IPS DF 4.7 (cell line): ENCODE data around the gene CRACR2B.

Experiments used
- DNase-seq: peaks from one replicate; pipeline ENCODE4 v3.0.0-alpha.2; 2013; ENCODE audit warnings: low spot score; ENCODE audit errors: extremely low read depth

The CRACR2B gene

DNA sequence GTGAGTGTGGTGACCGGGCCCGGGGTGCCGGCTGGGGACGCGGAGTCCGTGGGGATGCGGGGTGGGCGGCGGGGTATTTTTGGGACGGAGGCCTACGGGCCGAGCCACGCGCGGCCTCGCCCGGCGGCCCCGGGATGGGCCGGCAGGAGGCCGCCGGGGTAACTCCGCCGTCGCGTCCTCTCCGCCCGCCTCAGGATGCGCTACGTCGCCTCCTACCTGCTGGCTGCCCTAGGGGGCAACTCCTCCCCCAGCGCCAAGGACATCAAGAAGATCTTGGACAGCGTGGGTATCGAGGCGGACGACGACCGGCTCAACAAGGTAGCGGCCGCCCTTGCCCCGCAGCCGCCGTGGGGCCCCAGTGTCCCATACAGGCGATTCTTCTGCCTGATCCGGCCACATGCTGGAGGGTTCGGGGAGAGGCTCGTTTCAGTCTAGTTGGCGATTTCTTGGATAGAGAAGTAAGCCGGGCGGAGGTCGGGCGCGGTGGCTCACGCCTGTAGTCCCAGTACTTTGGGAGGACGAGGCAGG lies 17.6 kb upstream of the CRACR2B start:
- no peak for DNase-seq

DNA sequence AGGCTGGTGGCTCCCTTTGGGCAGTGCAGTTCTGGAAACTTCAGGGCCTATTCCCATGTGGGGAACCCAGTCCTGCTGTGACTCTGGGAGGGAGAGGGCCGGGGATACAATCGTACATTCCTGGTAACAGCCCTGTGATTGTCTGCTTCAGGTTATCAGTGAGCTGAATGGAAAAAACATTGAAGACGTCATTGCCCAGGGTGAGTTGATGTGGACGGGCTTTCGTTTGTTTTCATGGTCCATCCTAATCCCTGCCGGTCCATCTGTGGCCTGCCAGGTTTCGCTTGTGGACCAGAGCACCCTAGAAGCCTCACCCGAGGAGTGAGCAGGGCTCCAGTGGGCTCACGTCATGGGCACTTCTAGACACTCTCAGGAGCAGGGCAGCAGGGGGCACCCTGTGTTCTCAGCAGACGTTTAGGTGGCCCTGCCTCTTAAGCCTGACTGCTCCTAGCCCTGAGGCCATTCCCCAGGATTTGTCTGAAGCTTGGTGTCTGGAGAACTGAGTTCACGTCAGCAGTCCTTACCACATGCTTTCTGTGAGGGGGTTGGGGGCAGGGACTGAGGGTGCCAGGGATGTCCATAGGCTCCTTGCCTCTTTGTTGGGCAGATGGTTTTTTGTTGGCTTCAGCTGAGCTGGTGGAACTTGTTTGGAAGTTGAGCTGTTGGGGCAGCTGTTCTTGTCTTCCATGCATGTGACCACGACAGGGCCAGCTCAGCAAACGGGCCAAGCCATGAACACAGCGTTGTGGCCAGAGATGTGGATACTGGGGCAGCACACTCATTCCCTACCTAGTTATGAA lies 16.1 kb upstream of the CRACR2B start:
- DNase-seq = no peak

DNA sequence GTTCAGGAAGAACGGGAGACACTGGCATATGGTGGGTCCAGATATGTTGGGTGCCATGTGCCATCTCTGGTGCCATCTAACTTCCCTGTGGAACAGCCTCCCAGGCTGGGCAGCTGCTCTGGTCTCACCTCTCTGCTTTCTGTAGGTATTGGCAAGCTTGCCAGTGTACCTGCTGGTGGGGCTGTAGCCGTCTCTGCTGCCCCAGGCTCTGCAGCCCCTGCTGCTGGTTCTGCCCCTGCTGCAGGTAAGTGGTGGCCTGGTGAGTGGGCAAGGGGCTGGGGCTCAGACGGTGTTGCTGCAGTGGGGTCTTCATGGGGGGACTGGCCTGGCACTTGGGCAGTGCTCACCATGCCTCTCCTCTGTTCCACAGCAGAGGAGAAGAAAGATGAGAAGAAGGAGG lies 15.3 kb upstream of the CRACR2B start:
- DNase-seq = no peak

DNA sequence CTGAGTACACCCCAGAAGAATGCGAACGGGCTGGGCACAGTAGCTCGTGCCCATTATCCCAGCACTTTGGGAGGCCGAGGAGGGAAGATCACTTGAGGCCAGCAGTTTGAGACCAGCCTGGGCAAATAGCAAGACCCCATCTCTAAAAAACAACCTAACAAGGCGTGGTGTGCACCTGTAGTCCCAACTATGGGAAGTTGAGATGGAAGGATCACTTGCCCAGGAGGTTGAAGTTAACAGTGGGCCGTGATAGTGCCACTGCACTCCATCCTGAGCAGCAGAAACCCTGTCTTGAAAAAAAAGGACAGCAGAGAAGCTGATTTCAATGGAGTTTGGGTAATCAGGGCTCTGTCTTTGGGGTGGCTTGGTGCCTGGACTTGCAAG lies 14.7 kb upstream of the CRACR2B start:
- DNase-seq = no peak

DNA sequence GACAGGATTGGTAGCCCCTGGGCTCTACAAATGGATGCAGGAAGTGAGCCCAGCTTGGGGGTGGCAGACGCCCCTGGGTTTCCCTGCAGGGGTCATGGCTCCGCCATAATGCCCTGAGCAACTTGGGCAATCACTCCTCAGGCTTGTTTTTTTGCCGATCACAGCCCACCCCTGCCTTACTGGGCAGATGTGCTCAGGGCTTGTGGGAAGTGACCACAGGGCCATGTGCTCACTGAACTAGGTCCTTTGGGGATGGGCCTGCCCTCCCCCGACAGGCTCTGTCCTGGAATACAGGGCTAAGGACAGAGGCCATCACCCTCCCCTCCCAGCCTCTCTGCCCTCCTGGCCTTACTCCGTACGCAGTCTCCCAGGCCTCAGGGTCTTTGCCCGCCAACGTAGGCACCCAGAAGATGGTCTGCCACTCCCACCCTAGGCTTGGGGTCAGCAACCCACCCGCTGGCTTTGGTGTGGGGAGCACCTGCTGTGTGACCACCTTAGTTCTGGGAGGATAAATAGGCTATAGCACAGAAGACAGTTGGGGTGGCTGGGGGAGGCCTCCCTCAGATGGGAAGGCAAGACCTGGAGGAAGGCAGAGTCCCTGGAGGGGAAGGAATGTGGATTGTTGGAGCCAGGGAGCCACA lies 14.1 kb upstream of the CRACR2B start:
- DNase-seq = no peak

GRCh38 chr11:815675-816432 lies 11.9 kb upstream of the CRACR2B start:
- no peak for DNase-seq

GRCh38 chr11:816433-816779 lies 11.3 kb upstream of the CRACR2B start:
- DNase-seq = no peak

- no peak for DNase-seq
These were observed 9.2 kb upstream of the CRACR2B start, which contains the start of gene PNPLA2 for GRCh38 chr11:818396-819128. PNPLA2 (plus strand) TSS chr11:818914; CDS start chr11:819719, 805 bp downstream.

DNA sequence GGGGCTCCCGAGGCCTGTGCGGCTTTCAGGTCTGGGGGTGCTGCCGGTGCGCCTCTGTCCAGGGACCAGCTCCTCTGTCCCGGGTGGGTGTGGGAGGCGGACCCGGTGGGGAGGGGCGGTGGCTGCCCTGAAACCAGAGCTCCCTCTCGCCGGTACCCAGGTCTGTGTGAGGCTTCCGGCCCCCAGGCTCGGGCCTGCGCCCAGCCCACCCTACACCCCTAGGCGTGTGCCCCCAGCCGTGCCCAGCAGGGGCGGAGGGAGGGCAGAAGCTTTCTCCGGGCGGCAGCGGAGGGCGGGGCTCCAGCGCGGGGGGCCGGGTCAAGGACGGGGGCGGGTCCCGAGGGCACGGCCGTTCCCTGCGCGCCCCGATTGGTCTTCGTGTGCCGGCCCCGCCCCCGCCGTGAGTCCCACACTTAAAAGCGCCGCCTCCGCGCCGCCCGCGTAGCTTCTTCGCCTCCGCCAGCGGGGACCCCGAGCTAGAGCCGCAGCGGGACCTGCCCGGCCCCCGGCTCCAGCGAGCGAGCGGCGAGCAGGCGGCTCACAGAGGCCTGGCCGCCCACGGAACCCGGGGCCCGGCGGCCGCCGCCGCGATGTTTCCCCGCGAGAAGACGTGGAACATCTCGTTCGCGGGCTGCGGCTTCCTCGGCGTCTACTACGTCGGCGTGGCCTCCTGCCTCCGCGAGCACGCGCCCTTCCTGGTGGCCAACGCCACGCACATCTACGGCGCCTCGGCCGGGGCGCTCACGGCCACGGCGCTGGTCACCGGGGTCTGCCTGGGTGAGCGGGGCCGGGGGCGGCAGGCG lies 8.4 kb upstream of the CRACR2B start:
- no peak for DNase-seq

DNA sequence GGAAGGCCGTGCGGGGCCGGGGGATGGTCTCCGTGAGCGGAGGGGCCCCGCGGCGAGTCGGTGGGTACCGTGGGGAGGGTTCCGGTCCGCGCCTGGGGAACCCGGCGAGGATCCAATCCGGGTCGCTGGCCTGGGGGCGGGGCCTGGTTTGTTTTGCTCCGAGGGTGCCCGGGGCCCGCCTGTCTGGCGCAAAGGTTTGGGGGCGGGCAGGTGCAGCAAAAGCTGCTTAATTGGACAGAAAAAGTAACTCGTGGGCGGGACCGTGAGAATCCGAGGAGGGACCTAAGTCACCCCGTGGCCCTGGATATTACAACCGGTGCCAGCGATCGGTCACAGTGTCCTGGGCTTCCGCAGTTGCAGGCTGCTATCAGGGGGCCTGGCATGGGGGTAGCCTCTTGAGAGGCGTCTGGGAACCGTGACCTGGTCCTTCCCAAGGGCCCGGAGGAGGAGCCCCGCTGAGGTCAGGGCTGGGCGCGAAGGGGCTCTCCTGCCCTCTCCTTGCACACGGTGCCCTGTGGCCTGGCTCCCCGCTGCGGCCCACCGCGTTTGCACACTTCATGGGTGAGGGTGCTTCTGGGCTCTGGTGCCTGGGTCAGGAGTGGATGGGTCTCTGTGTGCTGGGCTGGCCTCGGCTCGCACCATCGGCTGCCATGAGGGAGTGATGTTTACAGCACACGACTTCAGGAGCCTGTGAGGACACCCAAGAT lies 7.6 kb upstream of the CRACR2B start:
- no peak for DNase-seq

DNA sequence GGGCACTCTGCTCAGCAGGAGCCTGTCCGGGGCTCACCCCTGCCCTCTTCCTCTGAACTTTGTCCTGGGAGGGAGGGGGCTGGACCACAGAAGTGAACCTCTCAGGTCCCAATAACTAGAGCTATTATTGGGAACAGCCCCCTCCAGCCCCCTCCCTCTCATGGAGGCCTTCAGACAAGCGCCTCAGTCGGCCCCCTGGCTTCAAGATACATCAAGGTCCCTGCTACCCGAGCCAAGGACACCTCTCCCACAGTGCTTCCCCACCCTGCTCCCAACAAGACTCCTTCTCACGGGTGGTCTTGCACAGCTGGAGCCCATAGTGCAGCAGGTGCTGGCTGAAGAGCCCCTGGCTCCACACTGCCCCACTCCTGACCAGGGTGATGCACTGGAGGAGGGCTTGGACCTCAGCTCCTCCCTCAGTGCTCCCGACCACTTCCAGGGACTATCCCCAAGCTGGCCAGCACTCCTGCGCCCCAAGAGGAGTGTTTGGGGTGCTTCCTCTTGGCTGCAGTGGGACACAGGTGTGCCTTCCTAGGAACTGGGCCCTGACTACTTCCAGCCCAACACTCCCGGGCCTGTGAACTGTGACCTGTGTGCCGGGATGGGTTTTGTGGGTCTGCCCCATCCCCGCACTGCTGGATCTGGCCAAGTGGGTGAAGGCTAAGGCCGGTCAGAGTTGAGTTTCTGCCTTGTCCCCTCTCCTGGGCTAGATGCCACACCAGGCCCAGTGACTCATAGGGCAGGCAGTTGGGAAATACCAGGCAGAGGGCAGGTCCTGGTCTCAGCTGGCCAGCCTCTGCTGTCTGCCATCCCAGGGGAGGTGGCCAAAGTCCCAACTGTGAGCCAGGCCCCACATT lies 6.8 kb upstream of the CRACR2B start:
- DNase-seq = no peak

- no peak for DNase-seq
These were observed 6.0 kb upstream of the CRACR2B start for GRCh38 chr11:821512-822371.

DNA sequence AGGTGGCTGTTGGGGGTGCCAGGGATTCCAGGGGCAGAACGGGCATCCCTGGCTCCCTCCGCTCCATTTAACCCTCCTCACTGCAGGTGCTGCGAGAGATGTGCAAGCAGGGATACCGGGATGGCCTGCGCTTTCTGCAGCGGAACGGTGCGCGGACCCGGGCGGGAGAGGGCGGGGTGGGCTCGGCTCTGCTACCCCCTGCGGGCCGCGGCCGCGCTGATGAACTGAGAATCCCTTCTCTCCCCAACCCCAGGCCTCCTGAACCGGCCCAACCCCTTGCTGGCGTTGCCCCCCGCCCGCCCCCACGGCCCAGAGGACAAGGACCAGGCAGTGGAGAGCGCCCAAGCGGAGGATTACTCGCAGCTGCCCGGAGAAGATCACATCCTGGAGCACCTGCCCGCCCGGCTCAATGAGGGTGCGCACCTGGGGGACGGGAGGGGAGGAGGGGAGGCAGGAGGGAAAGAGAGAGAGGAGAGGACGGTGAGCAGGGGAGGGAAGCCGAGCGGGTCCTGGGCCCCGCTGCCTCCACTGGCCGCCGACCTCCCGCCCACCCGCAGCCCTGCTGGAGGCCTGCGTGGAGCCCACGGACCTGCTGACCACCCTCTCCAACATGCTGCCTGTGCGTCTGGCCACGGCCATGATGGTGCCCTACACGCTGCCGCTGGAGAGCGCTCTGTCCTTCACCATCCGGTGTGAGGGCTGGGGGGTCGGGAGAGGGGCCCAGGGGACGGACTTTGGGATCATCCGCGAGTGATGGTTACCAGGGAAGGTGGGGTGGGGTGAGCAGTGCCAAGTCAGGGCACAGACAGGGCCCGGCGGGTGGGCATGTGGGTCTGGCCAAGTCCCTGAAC lies 4.1 kb upstream of the CRACR2B start:
- no peak for DNase-seq

GRCh38 chr11:824292-824880 lies 3.3 kb upstream of the CRACR2B start:
- no peak for DNase-seq

DNA sequence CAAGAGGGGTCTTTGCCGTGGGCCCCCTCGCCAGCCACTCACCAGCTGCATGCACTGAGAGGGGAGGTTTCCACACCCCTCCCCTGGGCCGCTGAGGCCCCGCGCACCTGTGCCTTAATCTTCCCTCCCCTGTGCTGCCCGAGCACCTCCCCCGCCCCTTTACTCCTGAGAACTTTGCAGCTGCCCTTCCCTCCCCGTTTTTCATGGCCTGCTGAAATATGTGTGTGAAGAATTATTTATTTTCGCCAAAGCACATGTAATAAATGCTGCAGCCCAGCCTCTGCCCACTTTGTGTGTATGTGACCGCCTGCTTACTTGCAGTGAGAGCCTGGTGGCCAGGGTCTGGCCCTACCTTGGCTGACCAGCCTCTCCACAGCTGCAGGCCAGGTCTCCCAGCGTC lies 2.8 kb upstream of the CRACR2B start:
- DNase-seq = no peak

GRCh38 chr11:825366-826226 lies 2.1 kb upstream of the CRACR2B start:
- DNase-seq = no peak
